Spleen (tissue), 11 donors: ENCODE results near the gene CALR3. TPM values are rescaled to one million over a fixed set of nuclear protein-coding genes. Genes with fewer than 3 reads are reported as not detected.
"Not testable (repeated sequence)": the region's sequence is repeated elsewhere in the genome, so short reads cannot be mapped to it uniquely, and the experiment has no call there.

Source experiments
- DNase-seq: peaks from one replicate; pipeline ENCODE4 v3.0.0-alpha.2; 2020
- H3K27ac ChIP-seq, 8 donors: fragments of 200-600 bp; sonication (generic) in 7 of 8; 1 replicate in 4 of 8; 2 replicates in 4 of 8; pipeline versions ENCODE4 v1.5.0 to v1.8.0; 2016 to 2021; ENCODE audit warnings: inconsistent platforms in 4 of 8, mild to moderate bottlenecking in 4 of 8, moderate library complexity in 1 of 8
- H3K27me3 ChIP-seq, 7 donors: fragments of 200-600 bp; sonication (generic) in 6 of 7; replicated peaks in 1 of 7; 1 replicate in 4 of 7; 2 replicates in 3 of 7; pipeline versions ENCODE4 v1.5.0 to v1.8.0; 2016 to 2021; ENCODE audit warnings: inconsistent platforms in 3 of 7, mild to moderate bottlenecking in 1 of 7
- H3K36me3 ChIP-seq, 6 donors: fragments of 200-600 bp; sonication (generic) in 5 of 6; 1 replicate in 4 of 6; 2 replicates in 2 of 6; pipeline versions ENCODE4 v1.5.0 to v1.8.0; 2016 to 2021; ENCODE audit warnings: inconsistent platforms in 2 of 6
- H3K4me1 ChIP-seq, 6 donors: fragments of 200-600 bp; sonication (generic) in 5 of 6; 1 replicate in 3 of 6; 2 replicates in 3 of 6; pipeline versions ENCODE4 v1.5.0 to v1.8.0; 2016 to 2021; ENCODE audit warnings: inconsistent platforms in 3 of 6
- H3K4me3 ChIP-seq, 8 donors: fragments of 200-600 bp; sonication (generic) in 7 of 8; 1 replicate in 4 of 8; 2 replicates in 4 of 8; pipeline versions ENCODE4 v1.5.0 to v1.8.0; 2016 to 2021; ENCODE audit warnings: inconsistent platforms in 4 of 8, mild to moderate bottlenecking in 4 of 8, moderate library complexity in 2 of 8
- H3K9me3 ChIP-seq, 8 donors: fragments of 200-600 bp; sonication (generic) in 7 of 8; 1 replicate in 4 of 8; 2 replicates in 4 of 8; pipeline versions ENCODE4 v1.5.0 to v1.8.0; 2016 to 2021; ENCODE audit warnings: inconsistent platforms in 4 of 8
- CTCF ChIP-seq, 11 experiments: fragments of 200-600 bp in 7 of 11; fragments of 450-650 bp in 4 of 11; sonication (generic) in 4 of 11; IDR thresholded peaks in 8 of 11; conservative IDR thresholded peaks in 3 of 11; 1 replicate in 7 of 11; 2 replicates in 4 of 11; pipeline versions ENCODE4 v1.4.0 to v1.8.0; 2016 to 2021; ENCODE audit warnings: antibody characterized with exemption in 11 of 11, inconsistent platforms in 4 of 11, mild to moderate bottlenecking in 1 of 11
- POLR2A ChIP-seq, 3 donors: fragments of 450-650 bp; IDR thresholded peaks; one replicate each; pipeline ENCODE4 v1.5.1; 2017; ENCODE audit warnings: antibody characterized with exemption in 3 of 3, mild to moderate bottlenecking in 1 of 3
- POLR2AphosphoS5 ChIP-seq, 3 donors: sonication (generic); formaldehyde crosslinking; IDR thresholded peaks; one replicate each; pipeline ENCODE4 v1.5.1; 2017; ENCODE audit warnings: antibody characterized with exemption in 3 of 3
- whole genome bisulfite sequencing, 5 donors: extraction: QIAGEN DNeasy Blood & Tissue Kit in 3 of 5; methylation state at CpG; one replicate each; pipeline versions ENCODE4 v1.1.5 to v1.1.7; 2013 to 2018; 5-methylcytosine and 5-hydroxymethylcytosine counted together
- intact Hi-C: fragments of 100-400 bp; cut with DNase I; formaldehyde crosslinking; loops from one replicate; pipeline ENCODE4 v1.15.0; 2023; ENCODE audit warnings: low total_unique reads
- polyA plus RNA-seq, 3 donors: library from polyadenylated mRNA; stranded (reverse); fragments of 200-250 nt; gene quantifications; one replicate each; pipeline ENCODE4 v1.2.1, GENCODE V29; 2013
- total RNA-seq, 7 donors: library from RNA; depleted of rRNA in 3 of 7; stranded (reverse); fragments of >200 nt in 3 of 7; fragmentation: NEBNext Ultra II Directional in 4 of 7; extraction: Animal tissue kit (Norgen Biotek cat#: 25700) in 4 of 7; gene quantifications; one replicate each; pipeline versions ENCODE4 v1.1.0 to v1.2.1, GENCODE V29; 2016 to 2021
- donor health status: healthy with polysubstance abuse.
- donor health status: DM: no; HTN: no; CAD: no; lungs with moderate emphysema.
- donor health status: DM: no; HTN: no; CAD: no.
- donor health status: Bipolar disorder and iron deficiency.
- donor health status: healthy.
- donor health status: DM: no; HTN: no; CAD: no.
- donor health status: DM: yes; HTN: yes; CAD: no.

The CALR3 gene
- total and polyA plus RNA-seq, 10 donors = 0.07 to 0.10 (median 0.08) TPM; not detected in 7

- Histone ChIP-seq H3K9me3 (no peaks in the 10 kb centered on the region), H3K27me3 (no peaks in the 10 kb centered on the region), H3K4me1 (no peaks in the 10 kb centered on the region), H3K4me3 (no peak overlapping the region), H3K36me3 (peaks cover 0 to 79% (median 26%) of the 10 kb centered on the region in 6 donors), H3K27ac (no peak overlapping the region)
- whole genome bisulfite sequencing, 5 donors = 87 to 98% (median 92%) methylated on average over 6 of the region's 6 CpGs
- TF ChIP-seq POLR2AphosphoS5 (IDR thresholded peaks at IDR 0.05) (no peak), CTCF (IDR thresholded peaks at IDR 0.05 in 8 of 11, conservative IDR thresholded peaks at IDR 0.05 in 3 of 11) (no peak), POLR2A (IDR thresholded peaks at IDR 0.05) (no peak)
- intact Hi-C loops = no loop called here
- DNase-seq = no peak
Observed at GRCh38 chr19:16506961-16507360, 11.0 kb upstream of the CALR3 start.

- H3K9me3 ChIP-seq, H3K4me3 ChIP-seq, intact Hi-C loops, H3K4me1 ChIP-seq, H3K27ac ChIP-seq, DNase-seq, H3K27me3 ChIP-seq: not testable (repeated sequence)
- peaks cover 0 to 76% (median 27%) of the 10 kb centered on the region in 6 donors for H3K36me3 ChIP-seq
- 92 to 95% (median 94%) methylated on average over 11 of the region's 11 CpGs for WGBS, 5 donors
Observed at GRCh38 chr19:16506161-16506560, 10.2 kb upstream of the CALR3 start.

- Histone ChIP-seq H3K36me3 (peaks cover 0 to 63% (median 16%) of the 10 kb centered on the region in 6 donors), H3K4me3 (no peak overlapping the region), H3K4me1 (no peaks in the 10 kb centered on the region), H3K27ac (no peak overlapping the region), H3K9me3 (no peaks in the 10 kb centered on the region), H3K27me3 (no peaks in the 10 kb centered on the region)
- no peak for TF ChIP-seq POLR2AphosphoS5 (IDR thresholded peaks at IDR 0.05)
- TF ChIP-seq CTCF (IDR thresholded peaks at IDR 0.05 in 8 of 11, conservative IDR thresholded peaks at IDR 0.05 in 3 of 11) = no peak
- no peak for TF ChIP-seq POLR2A (IDR thresholded peaks at IDR 0.05)
- DNase-seq = no peak
- intact Hi-C loops = no loop called here
- 80 to 93% (median 87%) methylated on average over 3 of the region's 3 CpGs for WGBS, 5 donors
Observed at GRCh38 chr19:16504271-16504670, 8.3 kb upstream of the CALR3 start.

- H3K4me3 ChIP-seq = no peak overlapping the region
- H3K9me3 ChIP-seq = no peaks in the 10 kb centered on the region
- TF ChIP-seq CTCF (IDR thresholded peaks at IDR 0.05 in 8 of 11, conservative IDR thresholded peaks at IDR 0.05 in 3 of 11) (no peak), POLR2A (IDR thresholded peaks at IDR 0.05) (no peak), POLR2AphosphoS5 (IDR thresholded peaks at IDR 0.05) (no peak)
- peaks cover 0 to 23% (median 12%) of the 10 kb centered on the region in 6 donors for H3K4me1 ChIP-seq
- intact Hi-C loops = no loop called here
- no peak overlapping the region for H3K27ac ChIP-seq
- WGBS, 5 donors = 81 to 95% (median 92%) methylated on average over 6 of the region's 6 CpGs
- peaks cover 0 to 22% (median 6%) of the 10 kb centered on the region in 6 donors for H3K36me3 ChIP-seq
- no peaks in the 10 kb centered on the region for H3K27me3 ChIP-seq
- DNase-seq = no peak
Observed at GRCh38 chr19:16497837-16498236, 1.9 kb upstream of the CALR3 start.

- peaks cover 0 to 15% (median 2%) of the 10 kb centered on the region in 6 donors for H3K36me3 ChIP-seq
- no peaks in the 10 kb centered on the region for H3K9me3 ChIP-seq
- H3K27me3 ChIP-seq = no peaks in the 10 kb centered on the region
- 83 to 92% (median 86%) methylated on average over 11 to 12 of the region's 12 CpGs for WGBS, 5 donors
- peak overlapping the region in 2 of 8 donors; percentile 83 to 84 for H3K27ac ChIP-seq
- TF ChIP-seq POLR2A (IDR thresholded peaks at IDR 0.05) (no peak), POLR2AphosphoS5 (IDR thresholded peaks at IDR 0.05) (no peak), CTCF (IDR thresholded peaks at IDR 0.05 in 8 of 11, conservative IDR thresholded peaks at IDR 0.05 in 3 of 11) (no peak)
- DNase-seq = no peak
- H3K4me1 ChIP-seq = peaks cover 0 to 23% (median 12%) of the 10 kb centered on the region in 6 donors
- H3K4me3 ChIP-seq = peak overlapping the region in 5 of 8 donors; percentile 60 to 81 (median 75)
- intact Hi-C loops = no loop called here
Observed at GRCh38 chr19:16497042-16497441, 1.1 kb upstream of the CALR3 start.
